ENCODE measurements around the gene SORL1.

The SORL1 gene

GRCh38 chr11:121465709-121466062, 13.6 kb downstream of the SORL1 start:
- peaks cover 17% of the 10 kb centered on the region for H3K4me1 ChIP-seq (ENCODE audit: insufficient read depth, low read length)
- no peak overlapping the region for H2AFZ ChIP-seq (ENCODE audit: low read depth, low read length)
- no peak overlapping the region for H3K4me2 ChIP-seq (ENCODE audit: insufficient read depth, low read length)
- no peak overlapping the region for H3K9ac ChIP-seq (ENCODE audit: low read depth, low read length)
- peaks cover 81% of the 10 kb centered on the region for H3K79me2 ChIP-seq (ENCODE audit: insufficient read depth, low read length)
- peaks cover 20% of the 10 kb centered on the region for H4K20me1 ChIP-seq (ENCODE audit: insufficient read depth, low read length)
- peaks cover 14% of the 10 kb centered on the region for H3K36me3 ChIP-seq (ENCODE audit: insufficient read depth, low read length)
- no peaks in the 10 kb centered on the region for H3K27me3 ChIP-seq (ENCODE audit: insufficient read depth, low read length, poor library complexity)
- DNase-seq (no peak), ATAC-seq (ENCODE audit: insufficient read depth, low read depth) (no peak)
- H3K9me3 ChIP-seq (ENCODE audit: insufficient read depth, low read length, severe bottlenecking) = no peaks in the 10 kb centered on the region
- no peak overlapping the region for H3K27ac ChIP-seq (ENCODE audit: low read length)
- H3K4me3 ChIP-seq (ENCODE audit: low read depth in 1 of 2, low read length in 2 of 2) = no peak overlapping the region
- TF ChIP-seq EZH2 (IDR thresholded peaks at IDR 0.05; ENCODE audit: borderline replicate concordance, low read depth, low read length, severe bottlenecking) (no peak), CTCF (IDR thresholded peaks at IDR 0.05; ENCODE audit: borderline replicate concordance, extremely low read depth, low read length, poor library complexity, severe bottlenecking) (no peak)

- no peak for TF ChIP-seq CTCF (IDR thresholded peaks at IDR 0.05; ENCODE audit: borderline replicate concordance, extremely low read depth, low read length, poor library complexity, severe bottlenecking)
- no peak for TF ChIP-seq EZH2 (IDR thresholded peaks at IDR 0.05; ENCODE audit: borderline replicate concordance, low read depth, low read length, severe bottlenecking)
- no peak for ATAC-seq (ENCODE audit: insufficient read depth, low read depth)
- no peak overlapping the region for H3K4me2 ChIP-seq (ENCODE audit: insufficient read depth, low read length)
- H3K9me3 ChIP-seq (ENCODE audit: insufficient read depth, low read length, severe bottlenecking) = no peaks in the 10 kb centered on the region
- H4K20me1 ChIP-seq (ENCODE audit: insufficient read depth, low read length) = peaks cover 17% of the 10 kb centered on the region
- H3K4me1 ChIP-seq (ENCODE audit: insufficient read depth, low read length) = peaks cover 17% of the 10 kb centered on the region
- H3K27ac ChIP-seq (ENCODE audit: low read length) = peak overlapping the region; percentile 34; the same call in 1 of the 2 replicates
- peaks cover 75% of the 10 kb centered on the region for H3K79me2 ChIP-seq (ENCODE audit: insufficient read depth, low read length)
- peaks cover 20% of the 10 kb centered on the region for H3K36me3 ChIP-seq (ENCODE audit: insufficient read depth, low read length)
- no peak overlapping the region for H2AFZ ChIP-seq (ENCODE audit: low read depth, low read length)
- DNase-seq = peak; percentile 12
- H3K27me3 ChIP-seq (ENCODE audit: insufficient read depth, low read length, poor library complexity) = no peaks in the 10 kb centered on the region
- no peak overlapping the region for H3K4me3 ChIP-seq (ENCODE audit: low read depth in 1 of 2, low read length in 2 of 2)
- H3K9ac ChIP-seq (ENCODE audit: low read depth, low read length) = no peak overlapping the region
Observed at GRCh38 chr11:121466063-121466794, 14.1 kb downstream of the SORL1 start.

GRCh38 chr11:121467471-121467870, 15.4 kb downstream of the SORL1 start:
- TF ChIP-seq EZH2 (IDR thresholded peaks at IDR 0.05; ENCODE audit: borderline replicate concordance, low read depth, low read length, severe bottlenecking) (no peak), CTCF (IDR thresholded peaks at IDR 0.05; ENCODE audit: borderline replicate concordance, extremely low read depth, low read length, poor library complexity, severe bottlenecking) (no peak)
- no peak overlapping the region for H3K9ac ChIP-seq (ENCODE audit: low read depth, low read length)
- no peak overlapping the region for H2AFZ ChIP-seq (ENCODE audit: low read depth, low read length)
- peaks cover 17% of the 10 kb centered on the region for H4K20me1 ChIP-seq (ENCODE audit: insufficient read depth, low read length)
- no peak overlapping the region for H3K4me2 ChIP-seq (ENCODE audit: insufficient read depth, low read length)
- DNase-seq (no peak), ATAC-seq (ENCODE audit: insufficient read depth, low read depth) (no peak)
- H3K27me3 ChIP-seq (ENCODE audit: insufficient read depth, low read length, poor library complexity) = no peaks in the 10 kb centered on the region
- H3K9me3 ChIP-seq (ENCODE audit: insufficient read depth, low read length, severe bottlenecking) = no peaks in the 10 kb centered on the region
- peaks cover 17% of the 10 kb centered on the region for H3K4me1 ChIP-seq (ENCODE audit: insufficient read depth, low read length)
- H3K27ac ChIP-seq (ENCODE audit: low read length) = no peak overlapping the region
- peaks cover 64% of the 10 kb centered on the region for H3K79me2 ChIP-seq (ENCODE audit: insufficient read depth, low read length)
- peaks cover 27% of the 10 kb centered on the region for H3K36me3 ChIP-seq (ENCODE audit: insufficient read depth, low read length)
- H3K4me3 ChIP-seq (ENCODE audit: low read depth in 1 of 2, low read length in 2 of 2) = no peak overlapping the region
